GM10248 (cell line): Measurements from ENCODE around the gene FAM98B.

Experiments used
- CTCF ChIA-PET: fragments of 300-600 bp; sonication (Branson Sonifier 250); formaldehyde crosslinking; extraction: SDS; loops from one replicate; lab custom pipeline; 2021; ENCODE audit warnings: antibody characterized with exemption; lab: Yijun Ruan, JAX
- POLR2A ChIA-PET: fragments of 350-650 bp; sonication (Branson Sonifier 250); formaldehyde crosslinking; extraction: SDS; loops from one replicate; lab custom pipeline; 2020; ENCODE audit warnings: antibody characterized with exemption; lab: Yijun Ruan, JAX
- DNase-seq: peaks from one replicate; pipeline ENCODE4 v3.0.0; 2012; ENCODE audit errors: extremely low spot score
- TF ChIP-seq, protein P1 (sequence below): IDR thresholded peaks from 2 replicates; pipeline ENCODE4 v1.5.1; 2012; ENCODE audit warnings: mild to moderate bottlenecking, low read depth; ENCODE audit errors: extremely low read depth, missing control alignments, control extremely low read depth

The FAM98B gene

DNA sequence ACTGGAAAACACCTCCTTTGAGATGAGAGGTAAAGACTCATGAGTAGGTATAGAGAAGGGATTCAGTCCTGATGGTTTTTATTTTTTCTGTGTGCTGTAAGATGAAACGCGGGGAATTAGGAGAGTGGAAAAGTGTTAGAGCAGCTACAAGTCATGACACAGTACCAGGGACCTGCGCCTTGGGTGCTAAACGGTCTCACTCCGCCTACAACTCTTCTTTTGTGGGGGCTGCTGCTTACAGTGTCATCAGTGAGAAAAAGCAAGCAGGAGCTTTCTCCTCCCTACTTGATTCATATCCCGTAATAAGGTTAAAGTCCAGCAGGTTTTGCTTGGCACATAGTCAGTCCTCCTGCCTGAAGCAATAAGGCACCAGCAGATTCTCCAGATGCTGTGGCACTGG is 71.6 kb downstream of the FAM98B start:
- ChIA-PET POLR2A (no interaction called here), CTCF (interaction anchor here (0.7 to 3.0 kb wide), 6 partner anchors 9 to 167 kb away, joined by 3 to 9 read pairs (median 3); partner anchors contain the start of gene RASGRP1)
- TF ChIP-seq, protein P1, sequence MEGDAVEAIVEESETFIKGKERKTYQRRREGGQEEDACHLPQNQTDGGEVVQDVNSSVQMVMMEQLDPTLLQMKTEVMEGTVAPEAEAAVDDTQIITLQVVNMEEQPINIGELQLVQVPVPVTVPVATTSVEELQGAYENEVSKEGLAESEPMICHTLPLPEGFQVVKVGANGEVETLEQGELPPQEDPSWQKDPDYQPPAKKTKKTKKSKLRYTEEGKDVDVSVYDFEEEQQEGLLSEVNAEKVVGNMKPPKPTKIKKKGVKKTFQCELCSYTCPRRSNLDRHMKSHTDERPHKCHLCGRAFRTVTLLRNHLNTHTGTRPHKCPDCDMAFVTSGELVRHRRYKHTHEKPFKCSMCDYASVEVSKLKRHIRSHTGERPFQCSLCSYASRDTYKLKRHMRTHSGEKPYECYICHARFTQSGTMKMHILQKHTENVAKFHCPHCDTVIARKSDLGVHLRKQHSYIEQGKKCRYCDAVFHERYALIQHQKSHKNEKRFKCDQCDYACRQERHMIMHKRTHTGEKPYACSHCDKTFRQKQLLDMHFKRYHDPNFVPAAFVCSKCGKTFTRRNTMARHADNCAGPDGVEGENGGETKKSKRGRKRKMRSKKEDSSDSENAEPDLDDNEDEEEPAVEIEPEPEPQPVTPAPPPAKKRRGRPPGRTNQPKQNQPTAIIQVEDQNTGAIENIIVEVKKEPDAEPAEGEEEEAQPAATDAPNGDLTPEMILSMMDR = no peak
- DNase-seq = no peak

DNA sequence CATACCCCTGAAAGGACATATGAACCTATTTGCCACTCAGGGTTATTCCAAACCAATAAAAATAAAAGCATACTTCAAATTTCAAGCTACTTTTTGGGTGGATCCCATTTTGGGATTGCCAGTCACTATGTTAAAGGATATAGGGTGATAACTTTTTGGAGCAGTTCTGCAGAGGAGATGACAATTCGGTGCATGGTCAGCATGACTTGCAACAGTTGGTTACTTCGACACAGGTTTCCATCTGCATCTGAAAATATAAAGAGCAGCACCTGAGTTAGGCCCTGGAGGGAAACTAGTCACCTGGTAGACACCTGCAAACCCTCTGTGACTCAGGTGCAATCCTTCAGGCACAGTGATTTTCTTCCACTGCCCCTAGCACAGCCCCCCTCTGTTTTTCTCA is 72.2 kb downstream of the FAM98B start:
- TF ChIP-seq, protein P1 = no peak
- POLR2A ChIA-PET = no interaction called here
- no peak for DNase-seq
- CTCF ChIA-PET = interaction anchor here (0.7 to 3.0 kb wide), 4 partner anchors 9 to 86 kb away, joined by 3 to 9 read pairs (median 4); partner anchors contain the start of gene RASGRP1

DNA sequence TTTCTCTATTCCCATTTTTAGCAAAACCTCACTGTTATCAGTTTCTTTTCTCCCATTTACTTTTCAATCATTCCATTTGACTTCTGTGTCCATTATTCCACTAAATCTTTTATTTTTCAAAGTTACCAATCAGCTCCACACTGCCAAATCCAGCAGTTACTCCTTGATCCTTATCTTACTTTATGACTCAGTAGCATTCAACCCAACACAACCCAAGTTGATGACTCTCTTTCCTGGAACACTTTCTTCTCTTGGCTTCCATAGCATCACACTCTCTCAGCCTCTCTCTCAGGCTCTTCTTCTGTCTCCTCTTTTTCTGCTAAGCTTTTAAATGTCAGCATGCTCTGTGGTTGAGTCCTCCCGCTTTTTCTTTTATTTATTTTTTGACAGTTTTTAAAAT is 74.4 kb downstream of the FAM98B start:
- DNase-seq = no peak
- POLR2A ChIA-PET = interaction anchor here (0.6 kb wide), 1 partner anchor 92 kb away, joined by 7 read pairs; no protein-coding TSS in a partner anchor
- CTCF ChIA-PET = interaction anchor here (1.0 to 1.1 kb wide), 2 partner anchors 36 to 38 kb away, joined by 3 read pairs; partner anchors contain the start of gene RASGRP1
- TF ChIP-seq, protein P1 = no peak

DNA sequence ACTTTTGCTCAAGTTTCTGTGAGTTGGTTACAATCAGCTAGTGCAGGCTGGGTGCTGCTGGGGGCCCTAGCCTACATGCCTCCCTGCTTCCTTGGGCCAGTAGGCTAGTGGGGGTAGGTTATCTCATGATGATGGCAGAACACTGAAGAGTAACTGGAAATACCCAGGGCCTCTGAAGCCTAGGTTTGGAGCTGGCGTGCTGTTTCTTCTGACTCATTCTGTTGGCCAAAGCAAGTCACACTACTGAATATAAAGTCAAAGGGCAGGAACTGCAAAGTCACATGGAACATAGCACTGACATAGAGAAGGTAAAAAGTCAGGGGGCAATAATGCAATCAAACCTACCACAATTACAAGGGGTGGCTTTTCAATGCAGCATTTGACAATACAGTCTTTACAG is 76.2 kb downstream of the FAM98B start:
- CTCF ChIA-PET = interaction anchor here (1.4 to 1.9 kb wide), 2 partner anchors 12 to 153 kb away, joined by 5 to 6 read pairs; no protein-coding TSS in a partner anchor
- no peak for DNase-seq
- TF ChIP-seq, protein P1 = no peak
- POLR2A ChIA-PET = no interaction called here

DNA sequence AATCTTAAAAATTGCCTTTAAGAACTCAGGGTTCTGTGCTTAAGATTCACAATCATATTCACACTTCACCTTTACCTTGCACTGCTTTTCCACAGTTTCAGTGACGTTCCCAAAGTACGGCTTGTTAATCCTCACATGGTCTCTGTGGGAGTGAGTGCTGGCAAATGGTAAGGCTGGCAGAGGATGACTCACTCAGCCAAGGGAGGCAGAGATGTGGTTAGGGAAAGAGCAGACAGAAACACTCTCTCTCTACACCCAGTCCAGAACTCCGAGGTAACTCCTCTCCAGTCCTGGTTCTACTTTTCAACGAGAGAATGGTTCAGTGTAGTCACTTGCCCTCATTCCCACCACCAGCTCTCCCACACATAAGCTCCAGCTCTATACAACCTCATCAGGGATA is 77.6 kb downstream of the FAM98B start:
- ChIA-PET POLR2A (no interaction called here), CTCF (interaction anchor here (0.9 to 2.9 kb wide), 7 partner anchors 10 to 168 kb away, joined by 3 to 14 read pairs (median 6); partner anchors contain the start of gene RASGRP1)
- TF ChIP-seq, protein P1 = no peak
- DNase-seq = no peak

DNA sequence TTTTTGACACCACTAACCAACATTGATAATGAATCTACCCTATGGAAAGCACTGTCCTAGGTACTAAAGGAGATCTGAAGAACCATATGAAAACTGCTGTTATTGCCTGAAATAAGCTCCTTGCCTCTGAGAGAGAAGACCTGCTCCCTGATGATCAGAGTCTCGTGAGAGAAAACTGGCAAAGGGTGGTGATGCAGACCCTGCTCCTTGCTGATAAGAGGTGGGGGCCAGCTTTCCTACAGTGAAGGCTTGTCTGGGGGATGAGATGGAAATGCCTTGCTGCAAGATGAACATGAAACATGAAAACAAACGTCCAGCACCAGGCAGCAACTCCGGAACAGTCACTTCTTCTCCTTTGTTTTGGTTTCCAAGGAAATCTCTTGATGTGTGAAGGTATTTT is 78.8 kb downstream of the FAM98B start:
- DNase-seq = no peak
- ChIA-PET POLR2A (no interaction called here), CTCF (interaction anchor here (1.0 to 2.9 kb wide), 5 partner anchors 9 to 158 kb away, joined by 3 to 14 read pairs (median 6); partner anchors contain the start of gene RASGRP1)
- TF ChIP-seq, protein P1 = no peak
